SKM-1 treated with dmso at 0.1 percent for 144 hours (cell line): ENCODE measurements around the gene IL9.
A peak's percentile ranks its signal among the peaks of the same experiment; 100 is the strongest.

ENCODE experiments used
- DNase-seq: peaks from one replicate; lab custom pipeline; 2025; ENCODE audit not compliant: unreplicated experiment; lab: John Stamatoyannopoulos, UW

IL9 gene

GRCh38 chr5:135891791-135892190 lies 3.9 kb downstream of the IL9 start:
- no peak for DNase-seq

- DNase-seq, result no peak
Measured at GRCh38 chr5:135891268-135891667, 4.4 kb downstream of the IL9 start.

- DNase-seq, result no peak
Measured at GRCh38 chr5:135890867-135891266, 4.8 kb downstream of the IL9 start.

- DNase-seq, result no peak
Measured at GRCh38 chr5:135890296-135890695, 5.3 kb downstream of the IL9 start.

- no peak for DNase-seq
Measured at GRCh38 chr5:135887881-135888614, 7.6 kb downstream of the IL9 start.

- peak; percentile 61 for DNase-seq
Measured at GRCh38 chr5:135887447-135887864, 8.2 kb downstream of the IL9 start.

- no peak for DNase-seq
Measured at GRCh38 chr5:135886136-135886535, 9.5 kb downstream of the IL9 start.

GRCh38 chr5:135885031-135885430 lies 10.6 kb downstream of the IL9 start:
- DNase-seq, result no peak

- DNase-seq, result no peak
Measured at GRCh38 chr5:135883441-135883840, 12.2 kb downstream of the IL9 start.

GRCh38 chr5:135883026-135883425 lies 12.6 kb downstream of the IL9 start:
- DNase-seq, result no peak

GRCh38 chr5:135881819-135882218 lies 13.8 kb downstream of the IL9 start:
- no peak for DNase-seq

- DNase-seq, result no peak
Measured at GRCh38 chr5:135881244-135881643, 14.4 kb downstream of the IL9 start.

GRCh38 chr5:135880801-135881200 lies 14.8 kb downstream of the IL9 start:
- DNase-seq, result no peak

- peak; percentile 19 for DNase-seq
Measured at GRCh38 chr5:135880278-135880677, 15.4 kb downstream of the IL9 start.

- DNase-seq, result no peak
Measured at GRCh38 chr5:135879591-135879990, 16.1 kb downstream of the IL9 start.

GRCh38 chr5:135878156-135878620 lies 17.5 kb downstream of the IL9 start:
- no peak for DNase-seq

- DNase-seq, result no peak
Measured at GRCh38 chr5:135877570-135878155, 18.0 kb downstream of the IL9 start.

- DNase-seq, result no peak
Measured at GRCh38 chr5:135876146-135876545, 19.5 kb downstream of the IL9 start.

GRCh38 chr5:135875567-135875966 lies 20.1 kb downstream of the IL9 start:
- DNase-seq, result no peak

- no peak for DNase-seq
Measured at GRCh38 chr5:135874461-135874860, 21.2 kb downstream of the IL9 start.

GRCh38 chr5:135873831-135874230 lies 21.8 kb downstream of the IL9 start:
- DNase-seq, result no peak

- no peak for DNase-seq
Measured at GRCh38 chr5:135871268-135871915, 24.2 kb downstream of the IL9 start.
